NCI-H1105 (cell line): Measurements from ENCODE around the gene ERC2.

Experiments
- DNase-seq: peaks from one replicate; lab custom pipeline; 2025; lab: John Stamatoyannopoulos, UW

The ERC2 gene

DNA sequence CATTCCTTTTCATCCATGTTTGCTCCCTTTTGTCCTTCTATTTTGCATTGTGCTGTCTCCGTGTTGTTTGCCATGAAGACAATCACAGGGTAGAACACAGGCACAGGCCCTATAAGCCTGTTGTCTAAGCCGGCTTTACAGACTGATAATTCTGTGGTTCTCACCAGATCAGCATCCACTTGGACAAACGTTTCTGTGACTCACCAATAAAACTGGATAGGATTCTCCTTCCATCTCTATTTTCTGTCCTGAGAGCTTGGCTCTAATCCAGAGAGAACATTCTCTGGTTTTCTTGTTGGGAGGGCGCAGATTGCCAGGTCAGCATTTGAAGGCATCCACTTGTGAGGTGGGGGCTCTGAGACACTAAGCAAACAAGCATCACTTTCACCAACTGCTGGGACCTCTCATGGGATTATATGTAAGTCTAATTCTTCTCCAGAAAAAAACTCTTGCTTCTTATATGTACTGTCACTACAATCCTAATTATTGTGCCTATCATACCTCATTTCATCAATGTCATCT, 101.6 kb downstream of the ERC2 start:
- no peak for DNase-seq

DNA sequence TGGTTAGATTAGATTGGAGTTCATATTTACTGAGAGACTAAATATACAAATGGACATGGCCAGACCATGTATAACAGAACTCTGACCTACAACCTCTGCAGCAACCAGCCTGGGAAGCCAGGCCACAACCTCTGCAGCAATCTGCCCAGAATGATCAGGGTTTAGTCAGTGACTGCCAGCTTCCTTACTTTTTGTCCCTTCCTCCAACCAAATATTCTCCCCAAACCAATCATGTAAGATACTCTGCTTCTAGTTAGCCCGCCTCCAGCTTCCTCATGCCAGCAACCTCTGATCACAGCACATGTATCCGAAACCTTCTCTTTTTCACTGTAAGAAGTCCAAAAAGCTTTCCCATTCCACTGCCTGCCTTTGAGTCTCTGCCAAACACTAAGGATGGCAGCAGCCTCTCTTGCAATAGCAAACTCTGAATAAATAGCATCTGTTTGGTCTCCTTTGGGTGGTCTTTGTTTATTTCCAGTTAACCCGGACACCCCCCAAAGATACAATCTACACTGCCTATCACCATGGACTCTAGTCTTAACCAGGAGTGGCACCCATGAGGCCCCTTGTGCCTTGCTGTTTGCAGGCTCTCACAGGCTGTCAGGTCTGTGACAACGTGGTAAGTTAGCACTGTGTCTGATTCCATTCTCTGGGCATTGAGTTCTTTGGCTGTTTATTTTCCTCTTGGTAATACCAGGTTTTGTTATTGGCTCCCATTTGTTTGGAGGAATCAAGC, 102.2 kb downstream of the ERC2 start:
- DNase-seq = no peak

DNA sequence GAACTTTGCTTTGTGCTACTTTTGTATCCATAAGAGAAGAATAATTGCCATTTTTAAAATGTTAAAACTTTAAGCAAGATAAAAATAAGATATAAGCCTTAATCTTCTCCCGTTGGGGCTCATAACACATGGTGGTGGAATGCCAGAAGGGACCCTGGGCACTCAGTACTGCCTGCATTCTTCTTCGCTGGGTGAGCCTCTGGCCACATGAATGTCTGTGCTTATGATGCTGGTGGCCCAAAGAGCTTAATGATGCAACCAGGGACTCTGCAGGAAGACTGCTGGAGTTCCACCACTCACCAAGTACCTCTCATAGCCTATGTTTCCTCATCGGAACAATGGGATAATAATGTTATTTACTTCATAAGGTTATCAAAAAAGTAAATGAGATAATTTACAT, 103.6 kb downstream of the ERC2 start:
- no peak for DNase-seq

DNA sequence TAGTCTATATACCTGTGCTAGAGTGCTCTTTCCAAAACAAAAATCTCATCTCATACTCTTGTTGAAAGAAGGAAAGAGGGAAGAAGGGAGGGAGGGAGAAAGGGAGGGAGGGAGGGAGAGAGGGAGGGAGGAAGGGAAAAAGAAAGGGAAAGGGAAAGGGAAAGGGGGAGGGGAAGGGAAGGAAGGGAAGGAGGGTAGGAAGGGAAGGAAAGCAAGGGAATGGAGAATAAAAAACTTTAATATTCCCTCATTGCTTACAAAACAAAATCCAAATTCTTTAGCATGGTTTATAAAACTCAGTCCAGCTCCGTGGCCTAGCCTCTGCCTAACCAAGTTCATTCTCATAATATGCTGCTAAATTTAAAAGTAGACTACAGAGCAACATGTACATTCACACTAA, 104.5 kb downstream of the ERC2 start:
- DNase-seq = no peak

DNA sequence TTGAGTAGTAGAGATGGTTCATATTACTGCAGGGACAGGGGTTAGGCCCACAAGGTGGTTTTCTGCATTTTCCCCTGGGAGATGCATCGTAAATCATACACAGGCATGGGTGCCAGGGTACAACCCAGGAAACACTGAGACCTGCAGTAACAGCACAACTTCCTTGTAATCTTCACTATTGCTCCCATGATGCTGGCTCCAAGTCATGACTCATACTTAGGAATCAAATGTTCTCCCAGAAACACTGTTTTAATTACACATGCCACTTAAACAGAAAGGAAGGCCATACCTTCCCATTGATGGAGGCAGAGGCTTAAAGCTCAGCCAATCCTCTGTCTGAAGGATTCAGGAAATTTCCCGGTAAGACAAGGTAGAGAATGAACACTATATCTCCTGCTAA, 106.5 kb downstream of the ERC2 start:
- no peak for DNase-seq

DNA sequence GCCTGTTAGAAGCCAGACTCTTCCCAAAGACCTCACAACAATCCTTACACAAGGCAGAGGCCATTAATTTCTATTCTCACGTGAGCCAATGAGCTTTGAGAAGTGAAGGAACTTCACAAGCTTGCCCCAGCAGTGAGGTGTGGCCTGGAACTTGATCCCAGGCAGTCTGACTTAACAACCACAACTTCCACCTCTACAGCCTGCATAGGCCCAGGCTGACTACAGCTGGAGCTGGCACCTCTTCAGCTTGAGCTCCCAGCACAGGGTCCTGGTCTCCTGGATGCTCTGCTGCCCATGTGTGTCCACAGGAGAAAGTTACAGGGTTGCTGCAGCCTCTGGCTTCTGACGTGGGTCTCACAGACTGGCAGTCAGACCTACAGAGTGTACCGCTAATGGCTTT, 111.0 kb downstream of the ERC2 start:
- no peak for DNase-seq

DNA sequence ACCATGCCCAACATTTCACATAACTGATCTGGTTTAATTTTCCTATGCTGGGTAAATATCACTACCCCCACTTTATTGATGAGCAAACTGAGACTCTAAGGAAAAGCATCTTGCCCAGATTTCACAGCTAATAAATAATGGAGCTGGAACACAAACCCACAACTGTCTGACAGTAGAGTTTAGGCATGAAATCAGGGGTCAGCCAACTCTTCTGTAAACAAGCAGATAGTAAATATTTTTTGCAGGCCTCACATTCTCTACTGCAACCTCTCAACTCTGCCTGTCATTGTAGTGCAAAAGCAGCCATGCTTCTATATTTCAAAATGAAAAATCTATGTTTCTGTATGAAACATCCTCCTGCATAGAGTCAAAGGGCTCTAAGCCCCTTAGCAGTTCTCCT, 111.5 kb downstream of the ERC2 start:
- DNase-seq = no peak

DNA sequence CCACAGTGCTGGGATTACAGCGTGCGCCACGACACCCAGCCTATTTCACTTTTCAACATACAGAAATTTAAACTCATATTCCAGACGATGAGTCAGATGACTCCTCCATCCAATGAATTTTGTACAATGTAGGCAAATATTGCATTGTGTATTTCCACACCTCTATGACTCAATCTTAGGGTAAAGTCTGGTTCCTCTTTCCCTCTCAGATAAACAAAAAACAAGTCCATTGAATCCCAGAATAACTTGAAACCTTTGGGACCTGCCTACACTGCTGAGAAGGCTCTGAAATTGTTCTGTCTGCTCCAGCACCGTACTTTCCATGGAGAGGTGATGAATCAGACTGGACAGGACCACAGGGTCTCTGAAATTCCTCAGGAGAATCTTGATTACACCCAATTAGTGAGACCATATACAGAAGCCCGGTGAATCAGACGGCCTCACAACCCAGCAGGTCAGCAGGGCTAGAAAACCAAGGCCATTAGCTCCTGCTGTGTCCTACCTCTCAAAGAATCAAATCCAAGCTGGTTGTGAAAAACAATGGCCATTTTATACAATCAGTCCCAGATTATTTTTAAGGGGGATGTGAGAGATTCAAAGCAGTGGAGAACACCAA, 112.6 kb downstream of the ERC2 start:
- no peak for DNase-seq

DNA sequence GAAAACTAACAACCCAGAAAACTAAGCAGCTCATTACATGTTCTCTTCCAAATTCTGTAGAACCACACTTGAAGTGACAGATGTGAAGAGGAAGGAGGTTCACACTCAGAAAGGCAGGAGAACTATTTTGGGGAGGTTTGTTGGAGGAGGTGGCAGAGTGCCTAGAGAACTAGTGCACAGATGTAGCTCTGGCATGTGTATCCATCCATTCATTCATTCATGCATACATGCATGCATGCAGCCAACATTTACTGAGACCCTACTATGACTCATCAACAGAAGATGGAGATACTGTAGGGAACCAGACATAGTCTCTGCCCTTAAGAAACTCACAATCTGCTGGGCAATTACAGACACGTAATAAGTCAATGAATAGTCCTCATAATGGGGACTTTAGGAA, 116.7 kb downstream of the ERC2 start:
- no peak for DNase-seq

DNA sequence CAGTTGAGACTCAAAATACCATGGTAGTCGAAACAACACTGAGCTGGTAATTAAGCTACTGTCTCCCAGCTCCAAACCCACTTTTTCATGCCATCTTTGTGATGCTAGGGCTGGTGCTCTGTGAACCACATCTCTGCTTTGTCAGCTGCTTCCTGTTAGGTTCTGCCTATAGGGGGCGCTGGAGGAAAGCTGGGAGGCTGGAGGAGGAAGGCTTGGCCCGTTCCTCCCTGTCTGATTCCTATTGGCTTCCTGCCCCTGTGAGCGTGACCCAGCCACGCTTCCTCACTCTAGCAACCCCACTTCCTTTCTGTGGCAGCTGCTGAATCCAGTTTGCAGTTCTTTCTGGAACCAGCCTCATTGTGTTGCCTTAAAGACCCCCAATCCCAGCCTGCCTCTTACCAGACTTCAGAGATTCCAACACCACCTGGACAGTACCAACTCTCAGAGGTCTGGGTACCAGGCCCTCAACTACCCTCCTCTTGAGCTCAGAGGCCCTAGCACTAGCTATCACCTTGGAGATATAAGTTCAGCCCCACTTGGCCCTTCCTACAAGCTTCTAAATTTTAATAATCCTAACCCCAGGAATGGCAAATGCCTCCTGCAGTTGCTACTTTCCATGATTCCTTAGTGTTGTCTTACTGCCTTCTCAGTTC, 120.9 kb downstream of the ERC2 start:
- no peak for DNase-seq

DNA sequence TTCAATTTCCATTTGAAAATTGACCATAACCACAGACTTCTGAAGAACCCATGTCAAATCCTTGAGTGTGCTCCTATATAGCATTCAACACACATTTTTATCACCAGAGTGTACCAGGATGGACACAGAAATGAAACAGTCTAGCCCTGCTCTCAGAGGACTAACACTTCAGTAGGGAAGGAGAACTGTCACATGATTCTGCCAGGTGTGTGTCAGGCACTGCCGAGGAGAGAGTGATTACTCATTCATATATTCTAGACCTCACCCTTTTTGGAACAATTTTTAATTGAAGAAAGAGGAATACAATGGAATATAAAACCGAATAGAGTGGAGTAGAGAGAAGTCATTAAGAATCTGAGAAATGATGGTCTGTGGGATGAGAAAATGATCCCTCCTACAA, 125.8 kb downstream of the ERC2 start:
- DNase-seq = no peak

DNA sequence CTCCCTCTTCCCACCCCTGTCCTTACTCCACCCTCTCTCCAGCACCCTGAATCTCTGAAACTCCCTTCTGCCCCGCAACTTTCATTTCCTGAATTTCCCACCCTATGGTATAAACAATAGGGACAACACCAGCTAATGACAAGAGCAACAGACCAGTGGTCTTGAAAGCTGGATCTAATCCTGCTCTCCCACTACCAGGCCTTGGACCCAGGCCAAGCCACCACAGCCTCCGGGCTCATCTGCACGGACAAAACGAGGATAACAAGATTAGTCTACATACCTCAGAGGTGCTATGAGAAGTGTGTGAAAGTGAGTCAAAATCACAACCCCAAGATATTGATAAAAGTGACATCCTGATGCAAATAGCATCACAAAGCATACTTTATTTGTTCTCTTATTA, 128.6 kb downstream of the ERC2 start:
- no peak for DNase-seq

DNA sequence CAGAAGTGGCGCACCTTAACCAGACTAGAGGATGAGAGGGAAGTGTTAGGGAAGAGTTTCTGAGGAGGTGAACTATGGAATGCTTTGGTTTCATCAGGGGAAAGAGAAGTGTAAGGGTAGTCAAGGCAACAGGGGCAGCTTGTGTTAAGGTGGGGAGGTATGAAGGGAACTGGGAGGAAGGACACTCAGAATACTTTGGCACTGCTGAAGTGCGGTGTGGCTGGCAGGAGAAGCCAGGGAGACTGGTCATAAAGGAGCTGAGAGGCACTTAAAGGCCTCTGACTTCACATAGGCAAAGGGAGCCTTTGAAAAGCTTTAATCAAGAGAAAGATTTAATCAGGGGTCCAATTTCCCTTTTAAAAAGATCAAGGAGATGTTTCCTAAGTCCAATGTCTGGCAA, 129.0 kb downstream of the ERC2 start:
- DNase-seq = no peak

DNA sequence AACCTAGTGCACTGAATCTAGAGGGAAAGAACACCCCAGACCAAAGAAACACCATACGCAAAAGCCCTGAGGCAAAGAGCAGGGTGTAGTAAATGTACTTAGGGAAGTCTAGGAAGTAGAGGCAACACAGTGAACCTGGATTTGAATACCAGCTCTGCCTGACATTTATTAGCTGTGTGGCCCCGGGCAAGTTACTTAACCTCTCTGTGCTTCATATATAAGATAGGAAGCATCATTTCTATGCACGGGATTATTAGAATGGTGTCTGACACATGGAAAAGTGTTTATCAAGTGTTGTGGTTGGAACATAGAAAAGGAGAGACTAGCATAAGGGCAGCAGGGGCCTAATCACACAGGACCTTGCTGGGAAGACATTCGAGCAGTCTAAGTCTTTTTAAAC, 132.2 kb downstream of the ERC2 start:
- DNase-seq = no peak

DNA sequence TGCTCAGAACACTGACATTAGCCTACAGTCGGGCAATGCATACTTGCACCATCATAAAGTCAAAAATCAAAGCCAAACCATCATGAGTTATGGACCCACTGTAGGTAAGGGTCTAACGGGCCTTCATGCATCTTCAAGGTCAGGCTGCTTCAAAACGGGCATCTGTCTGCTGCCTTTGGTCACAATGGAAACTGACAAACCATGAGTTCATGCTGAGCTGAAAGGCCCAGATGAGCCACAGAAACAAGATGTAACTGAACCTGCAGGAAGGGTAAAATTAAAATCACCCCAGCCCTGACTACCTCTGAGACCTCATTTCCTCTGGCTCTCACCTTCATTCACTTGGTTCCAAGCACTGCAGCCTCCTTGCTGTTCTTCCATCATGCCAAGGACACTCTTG, 143.8 kb downstream of the ERC2 start:
- DNase-seq = no peak

DNA sequence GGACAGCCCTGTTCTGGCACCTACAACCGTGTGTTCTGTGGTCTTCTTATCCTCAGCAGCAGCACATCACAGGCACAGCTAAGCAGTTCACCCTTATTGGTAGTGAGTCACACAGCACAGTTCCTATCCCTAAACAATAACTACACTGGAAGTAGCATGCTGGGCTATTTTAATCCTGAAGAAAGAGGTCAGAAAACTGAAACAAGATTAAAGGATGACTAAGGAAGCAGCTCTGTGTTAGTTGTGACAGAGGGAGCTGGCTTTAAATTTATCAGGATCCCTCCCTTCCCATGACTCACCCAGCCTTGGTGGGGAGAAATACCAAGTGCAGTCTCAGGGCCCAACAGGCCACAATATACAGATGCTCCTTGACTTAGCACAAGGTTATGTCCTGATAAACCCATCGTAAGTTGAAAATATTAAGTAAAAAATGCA, 144.3 kb downstream of the ERC2 start:
- DNase-seq = no peak

DNA sequence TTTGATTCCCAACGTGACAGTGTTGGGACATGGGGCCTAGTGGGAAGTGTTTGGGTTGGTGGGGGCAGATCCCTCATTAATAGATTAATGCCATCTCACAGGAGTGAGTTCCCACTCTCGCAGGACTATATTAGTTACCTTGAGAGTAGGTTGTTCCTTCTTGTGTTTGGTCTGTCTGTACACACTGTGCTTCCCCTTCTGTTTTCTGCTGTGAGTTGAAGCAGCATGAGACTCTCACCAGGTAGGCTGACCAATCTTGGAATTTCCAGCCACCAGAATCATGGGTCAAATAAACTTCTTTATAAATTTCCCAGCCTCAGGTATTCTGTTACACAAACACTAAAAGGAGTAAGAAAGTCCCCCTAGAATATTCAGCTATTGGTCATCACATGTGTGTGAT, 145.4 kb downstream of the ERC2 start:
- no peak for DNase-seq

DNA sequence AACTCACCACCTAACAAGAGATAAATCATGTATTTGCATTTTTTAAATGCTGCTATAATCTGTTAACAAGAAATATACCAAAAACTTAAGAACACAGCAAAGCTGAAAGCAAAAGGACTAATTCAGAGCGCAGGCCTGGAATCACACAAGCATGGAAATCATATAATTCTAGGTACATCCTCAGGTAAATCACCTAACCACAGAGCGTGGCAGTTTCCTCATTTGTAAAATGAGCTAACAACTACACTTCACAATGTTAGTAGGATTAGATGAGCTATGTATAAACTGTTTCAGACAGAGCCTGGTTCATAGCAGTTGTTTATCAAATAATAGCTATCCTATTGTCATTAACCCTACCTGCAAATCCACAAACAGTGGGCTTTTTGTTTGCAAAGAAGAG, 146.4 kb downstream of the ERC2 start:
- DNase-seq = no peak

DNA sequence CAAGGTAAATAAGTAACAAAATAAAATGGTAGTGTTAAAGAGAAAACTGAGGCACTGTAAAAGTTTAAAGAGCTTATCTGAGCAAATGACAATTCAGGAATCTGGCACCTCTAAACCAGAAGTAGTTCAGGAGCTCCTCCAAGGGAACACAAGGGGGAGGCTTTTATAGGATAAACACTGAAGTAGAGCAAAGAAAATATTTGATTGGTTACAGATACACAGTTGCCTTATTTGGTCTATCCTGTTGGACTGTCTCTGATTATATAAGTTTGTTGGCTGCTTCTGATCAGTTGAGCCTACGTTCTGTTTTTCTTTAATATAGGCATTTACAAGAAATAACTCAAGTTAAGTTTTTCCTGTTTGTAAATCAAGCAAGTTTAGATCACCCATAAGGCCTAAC, 146.9 kb downstream of the ERC2 start:
- no peak for DNase-seq

DNA sequence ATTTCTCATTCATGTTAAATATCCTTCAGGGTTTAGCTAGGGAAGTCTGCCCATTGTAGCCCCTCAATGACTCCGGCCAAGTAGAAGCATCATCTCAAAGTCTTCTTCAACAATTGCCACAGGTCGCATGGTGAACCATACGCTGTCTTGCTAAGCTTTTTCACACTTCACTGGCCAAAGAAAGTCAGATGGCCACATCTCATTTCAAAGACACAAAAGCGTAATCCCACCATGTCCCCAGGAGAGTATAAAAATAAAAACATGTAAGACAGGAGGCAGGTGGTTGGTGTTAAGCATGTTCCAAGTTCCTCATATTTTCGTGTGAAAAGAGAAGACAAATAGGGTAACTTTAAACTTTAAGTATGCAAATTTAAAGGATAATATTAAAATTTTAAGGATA, 147.4 kb downstream of the ERC2 start:
- DNase-seq = no peak

DNA sequence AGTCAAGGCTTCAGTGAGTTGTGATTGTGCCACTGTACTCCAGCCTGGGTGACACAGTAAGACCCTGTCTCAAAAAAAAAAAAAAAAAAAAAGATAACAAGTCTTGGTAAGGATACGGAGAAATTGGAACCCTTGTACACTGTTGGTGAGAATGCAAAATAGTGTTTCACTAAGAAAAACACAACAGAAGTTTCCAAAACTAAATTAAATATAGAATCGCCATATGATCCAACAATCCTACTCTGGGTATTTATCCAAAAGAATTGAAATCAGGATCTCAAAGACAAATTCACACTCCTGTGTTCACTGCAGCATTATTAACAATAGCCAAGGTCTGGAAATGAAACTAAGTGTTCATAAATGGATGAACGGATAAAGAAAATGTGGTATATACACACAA, 149.4 kb downstream of the ERC2 start:
- no peak for DNase-seq

DNA sequence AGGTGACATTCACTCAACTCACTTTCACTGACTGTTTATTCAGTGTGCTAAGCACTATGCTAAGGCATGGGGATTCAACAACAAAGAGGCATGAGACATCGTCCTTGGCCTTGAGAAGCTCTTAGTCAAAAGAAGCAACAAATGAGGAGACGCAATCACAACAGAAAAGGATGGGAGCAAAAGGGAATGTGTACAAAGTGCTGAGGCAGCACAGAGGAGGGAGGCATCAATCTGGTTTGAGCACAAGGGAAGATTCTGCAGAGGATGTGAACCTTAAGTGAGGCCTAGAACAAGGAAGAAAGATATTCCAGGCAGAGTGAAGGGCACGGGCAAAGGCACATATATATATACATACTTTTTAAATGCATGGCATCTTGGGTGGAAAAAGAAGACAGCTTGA, 151.3 kb downstream of the ERC2 start:
- DNase-seq = no peak

DNA sequence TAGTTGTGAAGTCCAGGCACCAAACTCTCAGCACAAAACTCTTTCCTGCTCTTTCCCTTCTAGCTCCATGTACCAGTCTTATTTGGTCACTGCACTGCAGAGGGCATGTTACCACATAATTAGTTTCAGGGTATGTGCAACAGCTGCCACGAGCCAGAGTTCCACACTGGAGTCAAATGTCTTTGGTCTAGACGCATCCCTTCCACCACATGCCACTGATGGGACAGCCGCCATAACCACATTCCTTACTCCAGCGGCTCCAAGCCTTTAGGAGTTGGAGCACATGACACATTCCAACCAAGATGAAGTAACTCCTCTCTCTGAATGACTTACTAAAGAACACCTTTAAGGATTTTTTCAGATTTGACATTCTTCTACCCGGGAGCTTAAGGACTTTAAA, 153.4 kb downstream of the ERC2 start:
- no peak for DNase-seq
